DMS 273 (cell line): ENCODE results near the gene PLAC1.
A peak's percentile ranks its signal among the peaks of the same experiment; 100 is the strongest.

ENCODE experiments used
- DNase-seq: peaks from one replicate; lab custom pipeline; 2025; ENCODE audit not compliant: unreplicated experiment; lab: John Stamatoyannopoulos, UW

PLAC1 gene

DNA sequence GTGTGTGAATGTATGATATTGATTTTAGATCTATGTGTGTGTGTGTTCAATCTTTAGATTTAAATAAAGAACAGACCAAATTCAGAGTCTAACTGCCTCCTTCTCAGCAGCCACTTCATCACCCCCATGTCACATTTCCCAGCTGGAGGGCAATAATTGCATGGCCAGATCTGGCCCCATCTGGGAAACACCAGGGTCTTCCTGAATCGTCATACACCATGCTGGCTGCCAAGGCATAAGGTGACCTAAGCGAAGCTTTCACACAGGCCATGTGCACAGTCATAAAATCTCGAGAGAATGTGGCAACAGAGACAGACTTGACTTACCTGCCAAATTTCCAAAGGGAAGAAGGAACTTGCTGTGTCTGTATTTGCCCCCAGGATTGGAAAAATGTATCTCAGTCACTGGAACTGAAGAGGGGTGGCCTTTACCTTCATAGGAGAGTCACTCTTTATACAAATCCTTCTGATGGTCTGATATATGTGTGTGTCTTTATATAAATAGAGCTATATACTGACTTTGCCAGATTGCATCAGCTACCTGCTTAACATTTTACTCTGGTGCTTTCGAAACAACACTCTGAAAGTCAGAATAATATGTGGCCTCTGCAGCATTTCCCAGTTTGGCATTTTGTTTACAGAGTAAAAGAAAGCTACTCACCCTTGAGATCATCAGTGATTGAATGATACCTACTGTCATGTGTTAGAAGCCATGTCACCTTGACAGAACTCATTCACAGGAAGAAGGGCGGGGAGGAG, at the start of gene PLAC1:
PLAC1 (minus strand) TSS at position 470 of the 758 bp plus-strand sequence. CDS start 91,789 bp downstream, outside the sequence.
- DNase-seq: peak; percentile 75

GRCh38 chrX:134706138-134706537, 47.9 kb upstream of the PLAC1 start:
- DNase-seq: no peak

- DNase-seq: no peak
Measured at GRCh38 chrX:134695999-134696398, 37.7 kb upstream of the PLAC1 start.

DNA sequence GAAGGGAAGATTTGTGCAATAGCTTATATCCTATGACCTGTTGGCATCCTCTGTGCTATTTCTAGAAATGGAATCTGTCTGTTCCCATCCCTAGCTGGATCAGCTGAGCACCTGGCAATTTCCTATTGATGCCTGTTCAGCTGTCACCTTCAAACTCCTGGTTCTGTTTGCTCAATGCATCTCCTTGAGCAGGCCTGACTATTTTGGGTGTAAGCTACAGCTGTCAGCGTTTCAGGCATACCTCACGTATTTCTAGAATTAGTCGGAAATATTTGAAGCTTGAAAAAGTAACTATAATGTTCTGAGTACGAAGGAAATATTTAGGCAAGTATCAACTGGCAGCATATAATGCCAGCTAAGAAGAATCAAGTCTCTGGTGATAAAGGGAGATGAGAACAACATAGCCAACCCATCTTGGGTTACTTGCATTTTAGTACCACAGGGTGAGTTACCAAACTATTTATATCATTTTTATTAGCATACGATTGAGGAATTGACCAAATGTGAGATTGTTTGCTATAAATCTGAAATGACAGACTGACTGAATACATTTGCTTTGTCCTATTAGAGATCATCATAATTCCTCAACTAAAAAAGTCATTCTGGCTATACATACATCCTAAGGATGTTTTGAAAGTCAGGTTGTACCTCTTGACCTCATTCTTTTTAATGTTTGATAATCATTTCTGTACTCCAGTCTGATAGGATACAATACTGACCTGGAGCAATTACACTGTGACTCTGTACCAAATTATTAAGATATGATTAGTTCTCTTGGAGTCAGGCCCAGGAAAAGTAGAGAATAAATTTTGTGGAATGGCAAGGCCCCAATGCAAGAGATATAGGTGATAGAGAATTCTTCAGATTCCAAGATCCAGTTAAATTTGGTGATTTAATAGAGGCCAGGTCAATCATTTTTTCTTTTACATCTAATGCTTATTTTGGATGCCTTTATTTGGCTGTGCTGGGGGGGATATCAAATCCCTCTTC, 36.4 kb upstream of the PLAC1 start:
- no peak for DNase-seq

GRCh38 chrX:134693644-134694043, 35.4 kb upstream of the PLAC1 start:
- no peak for DNase-seq

DNA sequence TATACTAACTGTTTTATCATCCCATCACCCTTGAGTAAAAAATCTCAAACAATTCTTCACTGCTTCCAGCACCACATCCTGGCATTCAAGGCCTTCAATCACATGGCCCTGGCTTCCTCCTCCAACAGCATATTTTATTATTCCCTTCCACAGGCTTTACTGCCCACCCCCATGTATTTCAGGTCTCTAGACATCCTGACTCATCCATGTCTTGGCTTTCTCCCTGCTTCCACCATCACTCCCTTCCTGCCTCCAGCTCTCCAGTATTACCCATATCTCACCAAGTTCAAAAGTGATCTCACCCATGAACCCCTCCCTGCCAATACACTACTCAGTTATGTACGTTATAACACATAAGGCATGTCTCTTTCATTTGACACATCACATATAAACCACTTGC, 34.7 kb upstream of the PLAC1 start:
- DNase-seq: no peak

DNA sequence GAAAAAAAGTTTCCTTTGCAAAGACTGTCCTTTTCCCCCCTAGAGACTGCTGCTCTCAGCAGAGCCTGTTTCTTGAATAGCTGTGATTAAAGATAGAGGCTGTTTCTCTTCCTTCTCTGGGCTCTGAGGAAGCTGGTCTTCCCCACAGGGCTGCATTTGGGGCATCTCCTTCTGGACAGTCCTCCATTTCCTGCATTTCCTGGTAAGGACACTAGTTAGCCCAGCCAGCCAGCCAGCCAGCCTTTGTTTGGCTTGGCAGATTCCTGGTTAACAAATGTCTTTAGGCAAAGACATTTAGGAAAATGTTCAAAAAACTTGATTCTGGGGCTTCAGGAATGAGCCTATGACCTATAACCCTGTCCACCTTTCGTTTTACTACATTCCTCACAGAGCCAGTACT, 34.0 kb upstream of the PLAC1 start:
- DNase-seq: no peak

DNA sequence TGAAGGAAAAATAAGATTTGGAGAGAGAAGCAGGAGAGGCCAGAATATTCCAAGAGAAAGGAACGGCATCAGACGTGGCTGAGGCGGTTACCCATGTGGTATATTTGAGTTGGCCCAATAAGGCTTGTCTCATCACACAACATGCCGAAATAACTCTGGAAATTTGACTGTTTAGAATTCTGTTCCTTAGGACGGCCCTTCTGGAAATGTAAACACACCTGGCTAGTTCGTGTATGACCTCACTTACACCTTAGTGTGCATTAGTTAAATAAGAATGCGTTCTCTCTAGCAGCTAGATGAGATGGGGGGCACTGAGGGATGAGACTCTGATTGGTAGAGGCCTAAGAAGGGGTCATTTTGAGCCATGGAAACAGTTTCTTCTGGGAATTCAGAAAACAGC, 33.2 kb upstream of the PLAC1 start:
- no peak for DNase-seq

GRCh38 chrX:134688839-134689238, 30.6 kb upstream of the PLAC1 start:
- no peak for DNase-seq

- DNase-seq: no peak
Measured at GRCh38 chrX:134688031-134688823, 30.0 kb upstream of the PLAC1 start.

DNA sequence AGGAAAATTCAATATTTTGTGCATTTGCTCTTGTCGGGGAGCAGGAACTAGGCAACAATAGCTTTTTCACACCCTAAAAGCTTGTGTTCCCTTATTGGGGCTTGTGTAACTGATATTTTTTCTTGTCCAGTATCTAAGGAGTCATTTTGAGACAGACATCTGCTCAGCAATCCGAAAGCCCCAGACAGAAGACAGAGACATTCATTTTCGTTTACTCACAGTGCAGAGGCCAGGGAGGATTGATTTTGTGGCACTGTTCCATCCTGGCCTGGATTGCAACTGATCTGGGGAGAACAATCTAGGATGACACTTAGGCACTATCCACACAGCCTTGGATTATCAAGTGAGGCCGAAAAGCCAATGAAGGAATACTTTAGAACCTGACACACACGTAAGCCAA, 27.4 kb upstream of the PLAC1 start:
- peak; percentile 28 for DNase-seq

- DNase-seq: peak; percentile 87
Measured at GRCh38 chrX:134684956-134685355, 26.7 kb upstream of the PLAC1 start.

DNA sequence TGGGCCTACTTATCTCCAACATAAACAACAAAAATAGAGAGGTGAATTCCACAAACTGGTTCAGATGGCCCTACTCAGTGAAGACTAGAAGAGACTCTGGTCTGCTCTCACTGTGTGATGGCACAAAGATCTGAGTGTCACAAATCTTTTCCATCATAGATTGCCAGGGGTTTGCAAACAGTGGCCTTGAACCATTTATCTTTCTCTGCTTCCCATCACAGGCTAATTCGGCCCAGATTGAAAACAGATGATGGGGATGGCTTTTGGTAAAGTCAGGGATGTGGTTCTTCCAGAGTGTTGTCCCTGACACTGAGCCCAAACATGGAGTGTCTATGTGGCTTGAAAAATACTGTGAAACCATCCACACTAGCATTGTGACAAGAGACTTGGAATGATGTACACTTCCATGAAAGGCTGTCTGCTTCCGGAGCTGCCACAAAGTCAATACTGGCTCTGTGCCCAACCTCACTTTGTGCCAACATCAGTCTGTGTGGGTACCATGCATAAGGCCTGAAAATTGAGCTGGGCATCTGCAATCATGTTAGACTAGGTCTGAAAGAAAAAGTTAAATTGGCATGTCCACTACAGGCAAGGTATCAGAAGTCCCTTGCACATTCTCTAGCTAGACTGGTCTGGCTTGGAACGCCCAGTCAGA, 25.2 kb upstream of the PLAC1 start:
- DNase-seq: peak; percentile 59

GRCh38 chrX:134682081-134682480, 23.8 kb upstream of the PLAC1 start:
- no peak for DNase-seq

DNA sequence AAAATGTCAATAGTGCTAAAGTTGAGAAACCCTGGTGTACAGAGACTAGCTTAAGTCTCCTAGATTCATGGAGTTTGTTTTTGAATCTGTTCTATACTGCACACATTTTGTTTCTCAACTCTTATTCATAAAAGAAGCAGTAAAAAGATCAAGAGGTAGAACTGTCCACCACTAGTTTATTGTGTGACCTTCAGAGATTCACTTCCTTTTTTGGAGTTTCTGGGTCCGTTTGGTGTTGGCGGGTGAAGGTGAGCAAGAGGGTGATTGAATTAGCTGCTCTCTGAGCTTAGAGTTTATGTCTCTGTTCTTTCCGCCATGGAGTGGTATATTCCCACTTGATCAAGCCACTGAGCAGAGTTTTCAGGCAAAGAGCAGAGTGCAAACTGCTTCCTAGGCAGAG, 21.4 kb upstream of the PLAC1 start:
- DNase-seq: no peak

- DNase-seq: no peak
Measured at GRCh38 chrX:134679221-134679620, 20.9 kb upstream of the PLAC1 start.

- no peak for DNase-seq
Measured at GRCh38 chrX:134677332-134677731, 19.1 kb upstream of the PLAC1 start.

GRCh38 chrX:134676436-134676835, 18.2 kb upstream of the PLAC1 start:
- DNase-seq: no peak

DNA sequence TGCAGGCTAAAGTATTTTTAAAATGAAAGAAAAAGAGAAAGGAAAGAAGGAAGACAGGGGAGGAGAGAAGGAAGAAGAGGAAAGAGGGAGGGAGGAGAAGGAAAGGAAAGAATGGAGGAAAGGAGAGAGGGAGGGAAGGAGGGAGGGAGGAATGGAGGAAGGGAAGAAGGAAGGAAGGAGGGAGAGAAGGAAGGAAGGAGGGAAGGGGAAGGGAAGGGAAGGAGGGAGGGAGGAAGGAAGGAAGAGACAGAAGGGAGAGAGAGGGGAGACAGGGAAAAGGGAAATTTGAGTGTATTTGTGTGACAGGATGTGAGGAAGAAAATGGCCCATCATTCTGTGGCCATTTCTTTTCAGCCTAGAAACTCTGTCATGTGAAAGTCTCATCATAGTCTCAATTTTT, 14.9 kb upstream of the PLAC1 start:
- DNase-seq: no peak

- DNase-seq: no peak
Measured at GRCh38 chrX:134672101-134672500, 13.8 kb upstream of the PLAC1 start.

- DNase-seq: no peak
Measured at GRCh38 chrX:134671294-134671693, 13.0 kb upstream of the PLAC1 start.
